ENCODE results near the gene GALNTL6. TPM values are rescaled to one million over a fixed set of nuclear protein-coding genes. Genes with fewer than 3 reads are reported as not detected.

Gene GALNTL6
- total and polyA plus RNA-seq, 2 experiments from 2014 or later: 0.38 to 0.40 TPM

DNA sequence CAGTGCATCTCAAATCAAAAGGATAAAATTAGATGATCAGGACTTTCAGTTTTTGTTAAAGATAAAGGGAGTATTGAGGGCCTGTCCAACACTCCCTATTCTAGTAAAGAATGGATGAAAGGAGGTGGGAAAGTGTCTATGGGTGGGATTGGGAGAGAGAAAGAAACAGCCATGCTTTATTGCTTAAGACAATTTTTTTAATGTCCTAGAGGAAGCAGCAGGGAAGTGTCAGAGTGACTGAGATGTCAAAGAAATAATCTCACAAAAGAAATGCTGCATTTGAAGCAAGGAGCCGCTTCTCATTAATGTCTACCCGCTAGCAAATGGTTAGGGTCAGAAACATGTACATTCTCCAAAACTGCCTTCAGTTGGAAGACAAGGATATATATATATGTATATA, 1238.0 kb downstream of the GALNTL6 start (continued):
- TF ChIP-seq, protein P1, sequence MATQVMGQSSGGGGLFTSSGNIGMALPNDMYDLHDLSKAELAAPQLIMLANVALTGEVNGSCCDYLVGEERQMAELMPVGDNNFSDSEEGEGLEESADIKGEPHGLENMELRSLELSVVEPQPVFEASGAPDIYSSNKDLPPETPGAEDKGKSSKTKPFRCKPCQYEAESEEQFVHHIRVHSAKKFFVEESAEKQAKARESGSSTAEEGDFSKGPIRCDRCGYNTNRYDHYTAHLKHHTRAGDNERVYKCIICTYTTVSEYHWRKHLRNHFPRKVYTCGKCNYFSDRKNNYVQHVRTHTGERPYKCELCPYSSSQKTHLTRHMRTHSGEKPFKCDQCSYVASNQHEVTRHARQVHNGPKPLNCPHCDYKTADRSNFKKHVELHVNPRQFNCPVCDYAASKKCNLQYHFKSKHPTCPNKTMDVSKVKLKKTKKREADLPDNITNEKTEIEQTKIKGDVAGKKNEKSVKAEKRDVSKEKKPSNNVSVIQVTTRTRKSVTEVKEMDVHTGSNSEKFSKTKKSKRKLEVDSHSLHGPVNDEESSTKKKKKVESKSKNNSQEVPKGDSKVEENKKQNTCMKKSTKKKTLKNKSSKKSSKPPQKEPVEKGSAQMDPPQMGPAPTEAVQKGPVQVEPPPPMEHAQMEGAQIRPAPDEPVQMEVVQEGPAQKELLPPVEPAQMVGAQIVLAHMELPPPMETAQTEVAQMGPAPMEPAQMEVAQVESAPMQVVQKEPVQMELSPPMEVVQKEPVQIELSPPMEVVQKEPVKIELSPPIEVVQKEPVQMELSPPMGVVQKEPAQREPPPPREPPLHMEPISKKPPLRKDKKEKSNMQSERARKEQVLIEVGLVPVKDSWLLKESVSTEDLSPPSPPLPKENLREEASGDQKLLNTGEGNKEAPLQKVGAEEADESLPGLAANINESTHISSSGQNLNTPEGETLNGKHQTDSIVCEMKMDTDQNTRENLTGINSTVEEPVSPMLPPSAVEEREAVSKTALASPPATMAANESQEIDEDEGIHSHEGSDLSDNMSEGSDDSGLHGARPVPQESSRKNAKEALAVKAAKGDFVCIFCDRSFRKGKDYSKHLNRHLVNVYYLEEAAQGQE (IDR thresholded peaks at IDR 0.05; ENCODE audit: unreplicated experiment): no peak

DNA sequence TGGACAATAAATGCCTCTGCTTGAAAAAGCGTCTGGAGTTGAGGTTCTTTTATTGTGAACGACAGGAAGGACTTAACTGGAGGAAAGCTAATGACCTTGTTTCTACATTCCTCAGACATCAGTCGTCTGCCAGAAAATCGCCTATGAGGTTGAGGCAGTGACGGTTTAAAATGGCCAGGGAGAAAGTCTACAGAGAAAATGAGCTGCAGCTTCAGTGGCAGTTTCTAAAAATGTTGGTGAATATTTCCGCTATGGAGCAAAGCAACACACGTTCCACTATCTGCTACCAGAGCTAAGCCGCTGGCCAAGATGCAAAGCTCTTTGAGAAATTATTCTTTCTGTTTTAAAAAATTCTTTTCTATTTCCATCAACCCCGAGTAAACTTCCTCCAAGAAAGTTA, 1238.5 kb downstream of the GALNTL6 start:
- no peak overlapping the region for H3K4me3 Mint-ChIP-seq
- Histone ChIP-seq H2AFZ (peak overlapping the region; percentile 0; the same call in 1 of the 2 replicates), H3K27ac (ENCODE audit: low read depth) (no peak overlapping the region), H3K36me3 (ENCODE audit: insufficient read depth) (no peaks in the 10 kb centered on the region), H3K79me2 (replicated peaks; ENCODE audit: insufficient read depth) (no peaks in the 10 kb centered on the region), H4K20me1 (replicated peaks; ENCODE audit: insufficient read depth) (no peaks in the 10 kb centered on the region), H3K4me3 (no peak overlapping the region), H3F3A (replicated peaks; ENCODE audit: low read depth) (no peaks in the 10 kb centered on the region), H3K9me2 (ENCODE audit: insufficient read depth) (no peaks in the 10 kb centered on the region), H3K4me2 (no peak overlapping the region), H3K4me1 (ENCODE audit: insufficient read depth) (peaks cover 10% of the 10 kb centered on the region), H3K27me3 (ENCODE audit: insufficient read depth) (no peaks in the 10 kb centered on the region)
- peaks cover 27% of the 10 kb centered on the region for H3K4me1 Mint-ChIP-seq
- no peaks in the 10 kb centered on the region for H3K27me3 Mint-ChIP-seq (ENCODE audit: insufficient read depth, low read depth, poor library complexity)
- DNase-seq (ENCODE audit: low spot score) (peak; percentile 32), ATAC-seq (no peak)
- H3K27ac Mint-ChIP-seq: no peak overlapping the region; the same call in 1 of the 2 replicates
- H3K9me3 Mint-ChIP-seq: no peaks in the 10 kb centered on the region
- no peaks in the 10 kb centered on the region for H3K36me3 Mint-ChIP-seq (ENCODE audit: low read depth)
- TF ChIP-seq ETS1 (IDR thresholded peaks at IDR 0.05) (no peak), ZNF462 (CRISPR knock-in tag; IDR thresholded peaks at IDR 0.05) (no peak), NANOG (IDR thresholded peaks at IDR 0.05; ENCODE audit: borderline replicate concordance) (no peak), ZNF331 (CRISPR knock-in tag; IDR thresholded peaks at IDR 0.05; ENCODE audit: low read depth) (no peak), CREB1 (CRISPR knock-in tag; IDR thresholded peaks at IDR 0.05; ENCODE audit: low read depth) (no peak), JUNB (IDR thresholded peaks at IDR 0.05; ENCODE audit: unreplicated experiment) (no peak), POLR2AphosphoS5 (IDR thresholded peaks at IDR 0.05; ENCODE audit: low read depth) (no peak), EZH2 (IDR thresholded peaks at IDR 0.05; ENCODE audit: low read depth, unreplicated experiment) (no peak), STAT1 (IDR thresholded peaks at IDR 0.05; ENCODE audit: unreplicated experiment) (no peak), ZNF114 (CRISPR knock-in tag; IDR thresholded peaks at IDR 0.05) (no peak)
- TF ChIP-seq, protein P2, sequence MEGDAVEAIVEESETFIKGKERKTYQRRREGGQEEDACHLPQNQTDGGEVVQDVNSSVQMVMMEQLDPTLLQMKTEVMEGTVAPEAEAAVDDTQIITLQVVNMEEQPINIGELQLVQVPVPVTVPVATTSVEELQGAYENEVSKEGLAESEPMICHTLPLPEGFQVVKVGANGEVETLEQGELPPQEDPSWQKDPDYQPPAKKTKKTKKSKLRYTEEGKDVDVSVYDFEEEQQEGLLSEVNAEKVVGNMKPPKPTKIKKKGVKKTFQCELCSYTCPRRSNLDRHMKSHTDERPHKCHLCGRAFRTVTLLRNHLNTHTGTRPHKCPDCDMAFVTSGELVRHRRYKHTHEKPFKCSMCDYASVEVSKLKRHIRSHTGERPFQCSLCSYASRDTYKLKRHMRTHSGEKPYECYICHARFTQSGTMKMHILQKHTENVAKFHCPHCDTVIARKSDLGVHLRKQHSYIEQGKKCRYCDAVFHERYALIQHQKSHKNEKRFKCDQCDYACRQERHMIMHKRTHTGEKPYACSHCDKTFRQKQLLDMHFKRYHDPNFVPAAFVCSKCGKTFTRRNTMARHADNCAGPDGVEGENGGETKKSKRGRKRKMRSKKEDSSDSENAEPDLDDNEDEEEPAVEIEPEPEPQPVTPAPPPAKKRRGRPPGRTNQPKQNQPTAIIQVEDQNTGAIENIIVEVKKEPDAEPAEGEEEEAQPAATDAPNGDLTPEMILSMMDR (conservative IDR thresholded peaks at IDR 0.05; ENCODE audit: low read depth in 2 of 2): no peak
